ENCODE results near the gene SYCP3.

Gene SYCP3

DNA sequence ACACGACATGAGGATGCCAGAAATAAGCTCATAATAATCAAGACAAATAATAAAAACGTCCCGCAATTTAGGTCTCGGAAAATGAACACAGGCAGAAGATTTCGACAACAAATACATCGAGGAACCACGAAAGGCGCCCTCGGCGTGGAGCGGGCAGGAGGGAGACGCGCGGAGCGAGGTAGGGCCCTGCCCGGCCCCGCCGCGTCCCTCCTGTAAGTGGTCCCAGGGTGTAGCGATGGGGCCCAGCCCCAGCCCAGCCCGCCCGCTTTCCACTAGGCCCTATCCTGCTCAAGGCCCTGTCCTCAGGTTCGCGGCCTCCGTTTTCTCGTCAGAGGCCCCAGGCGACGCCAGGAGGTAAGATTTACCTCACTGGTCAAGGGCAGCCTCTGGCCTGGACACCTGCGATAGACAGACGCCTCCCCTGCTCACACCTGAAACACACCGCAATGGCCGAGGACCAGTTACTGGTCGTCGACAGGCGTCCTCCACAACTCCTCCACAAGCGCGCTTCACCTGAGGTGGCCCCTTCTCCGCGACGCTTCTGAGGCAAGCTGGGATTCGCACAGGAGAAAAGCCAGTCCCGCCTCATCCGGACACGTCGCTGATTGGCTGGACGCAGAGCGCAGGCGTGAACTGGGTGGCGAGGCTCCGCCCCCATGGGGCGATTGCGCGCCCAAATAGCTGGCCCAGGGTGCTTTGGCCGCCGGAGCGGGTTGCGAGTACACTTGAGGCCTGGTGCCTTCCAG, at the start of gene SYCP3:
Gene SYCP3, minus strand, starts transcription at position 543 of the 746 bp plus-strand sequence. CDS start 1,527 bp downstream, outside the sequence.
- DNase-seq (ENCODE audit: low read depth): no peak

GRCh38 chr12:101785671-101786070, 46.4 kb upstream of the SYCP3 start:
- DNase-seq (ENCODE audit: low read depth): no peak

GRCh38 chr12:101784376-101784775, 45.1 kb upstream of the SYCP3 start:
- no peak for DNase-seq (ENCODE audit: low read depth)

- no peak for DNase-seq (ENCODE audit: low read depth)
Observed at GRCh38 chr12:101783838-101784237, 44.6 kb upstream of the SYCP3 start.

- DNase-seq (ENCODE audit: low read depth): no peak
Observed at GRCh38 chr12:101783150-101783549, 43.9 kb upstream of the SYCP3 start.

GRCh38 chr12:101782273-101782731, 43.0 kb upstream of the SYCP3 start:
- DNase-seq (ENCODE audit: low read depth): no peak

- no peak for DNase-seq (ENCODE audit: low read depth)
Observed at GRCh38 chr12:101781834-101782233, 42.6 kb upstream of the SYCP3 start.

- no peak for DNase-seq (ENCODE audit: low read depth)
Observed at GRCh38 chr12:101780599-101780998, 41.3 kb upstream of the SYCP3 start.

- DNase-seq (ENCODE audit: low read depth): no peak
Observed at GRCh38 chr12:101779626-101780025, 40.4 kb upstream of the SYCP3 start.

DNA sequence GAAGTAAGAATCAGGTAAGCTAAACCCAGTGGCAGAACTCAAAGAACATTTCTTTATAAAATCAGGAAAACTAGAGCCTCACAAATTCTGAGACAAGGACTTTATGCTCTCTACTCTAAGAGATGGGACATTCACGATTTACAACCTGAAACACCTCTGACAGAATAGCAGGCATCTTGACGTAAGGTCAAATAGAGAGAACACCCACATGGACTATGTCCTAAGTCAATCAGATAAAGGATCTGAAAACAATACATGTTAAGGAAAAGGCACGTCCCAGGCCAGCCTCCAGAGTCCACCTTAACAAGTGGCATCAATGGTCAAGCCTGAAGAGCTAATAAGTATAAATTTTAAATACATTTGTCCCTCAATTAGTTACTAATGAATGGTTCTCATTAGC, 39.9 kb upstream of the SYCP3 start:
- DNase-seq (ENCODE audit: low read depth): no peak

DNA sequence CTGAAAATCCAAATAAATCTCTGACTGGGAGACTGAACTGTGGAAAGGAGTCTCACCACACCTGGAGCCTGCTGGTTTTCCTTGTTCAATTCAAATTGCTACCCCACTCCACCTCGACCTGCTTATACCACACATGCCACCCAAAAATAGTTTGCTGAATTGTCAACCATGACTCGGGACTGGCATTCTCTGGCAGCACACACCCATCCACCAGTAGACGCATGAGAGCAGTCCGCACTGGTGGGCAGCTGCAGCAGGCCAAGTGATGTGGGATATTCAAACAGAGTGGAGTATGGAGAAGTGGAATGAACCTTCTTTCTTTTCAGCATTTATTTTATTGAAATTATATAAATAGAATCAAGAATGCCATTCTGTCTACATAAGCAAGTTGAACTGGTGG, 38.7 kb upstream of the SYCP3 start:
- DNase-seq (ENCODE audit: low read depth): no peak

- DNase-seq (ENCODE audit: low read depth): no peak
Observed at GRCh38 chr12:101777485-101777884, 38.2 kb upstream of the SYCP3 start.

DNA sequence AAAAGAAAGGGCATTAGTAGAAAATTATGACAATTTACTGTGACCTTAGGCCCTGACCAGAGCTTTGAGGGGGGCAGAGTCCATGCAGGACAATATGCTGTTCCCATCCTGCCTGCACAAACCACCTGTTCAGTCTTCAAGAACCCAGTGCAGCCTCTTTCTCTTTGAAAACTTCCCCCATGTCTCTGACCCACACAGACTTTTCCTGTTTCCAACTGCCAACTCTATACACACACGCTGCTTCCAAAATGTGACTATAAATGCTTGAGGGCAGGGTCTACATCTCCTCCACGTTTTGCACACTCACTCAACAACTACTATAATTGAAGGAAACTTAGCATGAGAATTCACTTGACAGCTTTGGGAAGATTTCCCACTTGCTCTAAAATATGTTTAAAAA, 36.6 kb upstream of the SYCP3 start:
- DNase-seq (ENCODE audit: low read depth): no peak

GRCh38 chr12:101773650-101774162, 34.4 kb upstream of the SYCP3 start:
- DNase-seq (ENCODE audit: low read depth): no peak

GRCh38 chr12:101772012-101772775, 32.9 kb upstream of the SYCP3 start:
- no peak for DNase-seq (ENCODE audit: low read depth)

DNA sequence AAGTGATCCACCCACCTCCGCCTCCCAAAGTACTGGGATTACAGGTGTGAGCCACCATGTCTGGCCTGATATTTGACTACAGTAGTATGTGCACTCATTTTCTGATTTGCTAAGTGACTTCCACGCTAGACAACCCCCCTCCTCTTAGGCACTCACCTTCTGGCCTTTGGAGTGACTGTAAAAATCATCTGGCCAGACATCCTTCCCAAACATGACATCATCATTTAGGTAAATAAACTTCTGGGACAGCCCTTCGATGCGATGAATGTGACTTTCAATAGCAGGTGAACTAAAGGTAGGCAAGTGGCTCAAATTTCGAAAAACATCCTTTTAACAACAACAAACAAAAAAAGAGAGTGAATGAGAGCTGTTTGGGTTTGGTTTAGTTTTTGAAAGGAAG, 30.6 kb upstream of the SYCP3 start:
- no peak for DNase-seq (ENCODE audit: low read depth)

DNA sequence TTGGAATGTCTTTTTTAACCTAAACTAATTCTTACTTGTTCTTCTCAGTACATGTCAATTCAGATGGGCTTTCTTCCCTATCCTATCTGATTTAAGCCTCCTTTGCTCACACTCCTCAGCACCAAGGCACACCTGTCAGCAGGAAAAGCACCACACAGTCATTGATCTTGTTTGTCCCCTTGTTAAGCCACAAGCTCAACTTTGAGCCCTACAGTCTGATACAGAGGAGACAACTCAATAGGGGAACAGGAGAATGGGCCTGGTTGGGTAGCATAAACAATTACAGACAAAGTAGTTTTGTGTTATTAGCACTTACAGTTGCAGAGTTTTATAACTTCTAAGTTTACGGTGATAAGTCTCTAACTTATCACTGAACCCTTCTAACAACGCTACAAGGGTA, 29.5 kb upstream of the SYCP3 start:
- no peak for DNase-seq (ENCODE audit: low read depth)

DNA sequence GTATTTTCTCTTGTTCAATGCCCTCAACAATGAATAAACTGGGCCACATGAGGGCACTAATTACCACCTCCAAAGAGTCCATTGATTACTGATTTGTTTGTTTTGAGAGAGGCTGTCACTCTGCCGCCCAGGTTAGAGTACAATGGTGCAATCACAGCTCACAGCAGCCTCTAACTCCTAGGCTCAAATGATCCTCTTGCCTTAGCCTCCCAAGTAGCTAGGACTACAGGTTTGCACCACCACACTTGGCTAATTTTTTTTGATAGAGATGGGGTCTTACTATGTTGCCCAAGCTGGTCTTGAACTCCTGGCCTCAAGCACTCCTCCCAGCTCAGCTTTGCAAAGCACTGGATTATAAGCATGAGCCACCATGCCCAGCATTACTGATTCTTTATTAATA, 28.3 kb upstream of the SYCP3 start:
- no peak for DNase-seq (ENCODE audit: low read depth)

- no peak for DNase-seq (ENCODE audit: low read depth)
Observed at GRCh38 chr12:101764051-101764792, 25.0 kb upstream of the SYCP3 start.

GRCh38 chr12:101763246-101763931, 24.1 kb upstream of the SYCP3 start:
- no peak for DNase-seq (ENCODE audit: low read depth)

GRCh38 chr12:101761781-101762180, 22.5 kb upstream of the SYCP3 start:
- no peak for DNase-seq (ENCODE audit: low read depth)

DNA sequence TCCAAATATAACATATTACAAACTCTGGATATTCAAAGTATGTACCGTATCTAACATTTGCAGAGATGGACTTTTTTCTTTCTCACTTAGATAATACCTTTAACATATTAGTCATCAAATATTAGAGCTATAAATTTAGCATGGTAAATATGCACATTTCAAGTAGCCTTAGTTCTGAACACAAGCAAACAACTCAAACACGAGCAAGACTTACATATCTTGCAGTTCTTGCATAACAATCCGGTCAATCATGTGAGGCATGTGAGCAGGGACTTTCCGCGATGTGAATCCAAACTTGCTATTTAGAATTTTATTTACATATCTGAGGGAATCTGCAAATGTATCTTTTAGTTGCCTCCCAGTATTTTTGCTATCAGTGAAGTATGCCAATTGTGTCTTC, 22.1 kb upstream of the SYCP3 start:
- no peak for DNase-seq (ENCODE audit: low read depth)

Measured in GM04503 (cell line).